ENCODE data around the gene MTHFSD.

DNA sequence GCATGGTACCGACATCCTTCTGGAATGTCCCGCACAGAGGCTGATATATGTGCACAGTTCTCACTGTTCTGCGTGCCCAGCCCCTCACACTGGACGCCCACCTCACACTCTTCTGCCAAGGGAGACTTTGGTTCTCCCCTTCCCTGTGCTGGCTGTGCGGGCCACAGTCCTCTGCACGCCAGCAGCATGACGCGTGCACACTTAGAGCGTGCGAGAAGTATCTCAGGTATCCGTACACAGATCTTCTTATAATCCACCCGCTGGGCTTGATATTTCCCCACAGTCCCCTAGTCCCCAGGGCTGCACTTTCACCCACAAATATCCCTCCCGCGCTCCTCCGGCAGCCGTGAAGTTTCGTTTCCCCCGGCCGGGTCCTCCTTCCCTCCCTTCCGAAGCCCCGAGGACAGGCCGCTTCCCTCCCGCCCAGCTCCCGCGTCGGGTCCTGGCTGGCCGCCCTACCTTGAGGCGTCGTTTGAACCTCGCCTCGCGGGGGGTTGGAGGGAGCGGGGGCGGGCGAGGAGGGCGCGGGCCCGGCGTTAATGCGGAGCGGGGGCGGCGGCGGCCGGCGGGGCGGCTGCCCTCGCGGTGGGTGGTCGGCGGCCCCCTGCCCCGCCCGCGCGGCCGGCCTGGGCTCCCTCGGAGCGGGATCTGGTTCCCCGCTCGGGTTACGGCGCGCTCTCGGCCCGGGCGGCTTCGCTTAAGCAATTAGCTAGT lies 49.7 kb downstream of the MTHFSD start:
- TF ChIP-seq, protein P1, sequence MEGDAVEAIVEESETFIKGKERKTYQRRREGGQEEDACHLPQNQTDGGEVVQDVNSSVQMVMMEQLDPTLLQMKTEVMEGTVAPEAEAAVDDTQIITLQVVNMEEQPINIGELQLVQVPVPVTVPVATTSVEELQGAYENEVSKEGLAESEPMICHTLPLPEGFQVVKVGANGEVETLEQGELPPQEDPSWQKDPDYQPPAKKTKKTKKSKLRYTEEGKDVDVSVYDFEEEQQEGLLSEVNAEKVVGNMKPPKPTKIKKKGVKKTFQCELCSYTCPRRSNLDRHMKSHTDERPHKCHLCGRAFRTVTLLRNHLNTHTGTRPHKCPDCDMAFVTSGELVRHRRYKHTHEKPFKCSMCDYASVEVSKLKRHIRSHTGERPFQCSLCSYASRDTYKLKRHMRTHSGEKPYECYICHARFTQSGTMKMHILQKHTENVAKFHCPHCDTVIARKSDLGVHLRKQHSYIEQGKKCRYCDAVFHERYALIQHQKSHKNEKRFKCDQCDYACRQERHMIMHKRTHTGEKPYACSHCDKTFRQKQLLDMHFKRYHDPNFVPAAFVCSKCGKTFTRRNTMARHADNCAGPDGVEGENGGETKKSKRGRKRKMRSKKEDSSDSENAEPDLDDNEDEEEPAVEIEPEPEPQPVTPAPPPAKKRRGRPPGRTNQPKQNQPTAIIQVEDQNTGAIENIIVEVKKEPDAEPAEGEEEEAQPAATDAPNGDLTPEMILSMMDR (IDR thresholded peaks at IDR 0.05): no peak
- no peak for TF ChIP-seq POLR2A (IDR thresholded peaks at IDR 0.05)

All from ovary (tissue), 3 donors.